ENCODE data around the gene FBXW8.

FBXW8 gene

GRCh38 chr12:117061555-117062079 is 150.9 kb downstream of the FBXW8 start:
- no peak for DNase-seq

DNA sequence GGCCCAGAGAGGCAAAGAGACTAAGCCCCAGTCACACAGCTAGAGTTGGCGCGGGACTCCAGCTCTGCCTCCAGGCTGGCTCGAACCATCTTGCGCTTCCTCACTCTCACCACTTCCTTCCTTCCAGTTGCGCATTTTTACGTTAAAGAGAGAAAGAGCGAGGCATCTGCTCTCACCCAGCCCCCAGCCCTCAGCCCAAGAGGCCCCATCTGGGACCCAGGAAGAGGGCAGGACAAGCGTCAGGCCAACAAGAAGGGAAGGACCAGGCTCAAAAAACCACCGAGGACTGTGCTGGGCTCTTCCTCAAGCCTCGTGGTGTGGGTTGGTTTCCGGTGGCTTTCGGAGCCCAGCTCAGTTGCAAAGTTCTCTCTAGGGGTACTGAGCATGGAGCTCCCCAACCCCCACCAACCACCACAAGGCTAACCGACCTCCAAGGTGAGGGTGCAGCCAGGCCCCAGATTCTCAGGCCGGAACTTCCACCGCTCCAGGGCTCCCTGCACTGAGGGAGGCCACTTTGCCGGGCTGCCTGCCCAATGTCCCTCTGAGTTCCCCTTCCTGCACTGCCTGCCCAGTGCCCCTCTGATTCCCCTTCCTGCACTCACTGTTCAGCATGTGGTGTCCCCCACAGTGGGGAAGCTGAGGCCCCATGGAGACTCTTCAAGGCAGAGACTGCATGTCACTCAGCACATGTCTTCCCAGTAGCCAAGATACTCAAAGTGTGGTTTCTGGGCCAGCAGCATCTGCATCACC is 152.6 kb downstream of the FBXW8 start:
- no peak for DNase-seq

GRCh38 chr12:117064049-117064448 is 153.3 kb downstream of the FBXW8 start:
- no peak for DNase-seq

- no peak for DNase-seq
These were observed 153.8 kb downstream of the FBXW8 start for GRCh38 chr12:117064596-117064995.

GRCh38 chr12:117067016-117067415 is 156.3 kb downstream of the FBXW8 start:
- DNase-seq = no peak

- no peak for DNase-seq
These were observed 156.9 kb downstream of the FBXW8 start for GRCh38 chr12:117067638-117068037.

GRCh38 chr12:117068492-117068891 is 157.7 kb downstream of the FBXW8 start:
- DNase-seq = no peak

- no peak for DNase-seq
These were observed 158.5 kb downstream of the FBXW8 start for GRCh38 chr12:117069101-117069797.

DNA sequence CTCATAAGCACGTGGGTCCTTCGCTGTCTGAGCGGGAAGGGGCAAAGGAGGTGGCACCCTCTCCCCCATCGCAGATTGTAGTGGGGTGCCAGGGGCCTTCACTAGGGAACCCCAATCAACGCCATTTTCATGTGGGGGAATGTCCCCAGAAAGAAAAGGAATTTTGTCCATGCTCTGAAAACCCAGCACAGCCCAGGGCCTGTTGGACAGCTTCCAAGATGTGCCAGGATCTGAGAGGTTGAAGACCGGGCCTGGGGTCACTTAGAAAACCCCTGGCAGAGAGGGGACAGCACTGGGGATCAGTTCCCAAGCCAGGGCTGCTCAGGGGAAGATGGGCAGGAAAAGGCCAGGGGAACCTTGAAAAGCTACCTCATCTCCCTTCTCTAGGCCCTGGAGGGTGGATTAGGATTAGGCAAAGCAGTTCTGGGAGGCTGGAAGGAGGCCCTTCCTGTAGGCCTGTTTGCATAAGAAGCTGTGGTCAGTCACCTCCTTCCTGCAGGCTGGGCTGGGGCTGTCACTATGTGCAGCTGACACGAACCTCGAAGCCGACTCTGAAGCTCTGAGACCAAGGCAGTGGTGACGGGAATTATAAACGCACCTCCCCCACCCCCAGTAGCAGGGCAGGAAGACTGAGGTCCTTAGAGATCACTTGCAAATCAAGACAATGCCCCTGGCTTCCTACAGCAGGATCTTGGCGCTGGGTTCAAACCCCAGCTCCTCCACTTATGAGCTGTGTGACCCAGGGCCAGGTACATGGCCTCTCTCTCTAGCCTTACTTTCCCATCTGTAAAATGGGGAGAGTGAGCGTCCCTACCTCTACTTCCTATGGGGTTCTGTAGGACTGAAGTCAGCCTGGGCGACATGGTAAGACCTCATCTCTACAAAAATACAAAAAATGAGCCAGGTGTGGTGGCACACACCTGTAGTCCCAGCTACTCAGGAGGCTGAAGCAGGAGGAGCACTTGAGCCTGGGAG is 159.5 kb downstream of the FBXW8 start:
- DNase-seq = no peak

- no peak for DNase-seq
These were observed 160.3 kb downstream of the FBXW8 start for GRCh38 chr12:117071009-117071408.

DNA sequence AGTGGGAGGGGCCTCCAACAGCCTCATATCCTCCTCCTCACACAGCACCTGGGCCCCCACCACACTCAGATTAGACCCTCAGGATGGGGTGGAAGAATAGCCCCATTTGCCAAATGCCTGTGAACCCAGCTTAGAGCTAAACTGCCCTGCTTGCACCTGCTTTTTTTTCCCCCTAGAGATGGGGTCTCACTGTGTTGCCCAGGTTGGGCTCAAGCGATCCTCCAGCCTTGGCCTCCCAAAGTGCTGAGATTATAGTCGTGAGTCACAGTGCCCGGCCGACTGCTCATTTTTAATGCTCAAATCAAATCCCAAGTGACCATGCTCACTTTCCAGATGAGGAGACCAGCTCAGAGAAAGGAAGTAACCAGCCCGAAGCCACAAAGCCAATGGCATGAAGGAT is 161.4 kb downstream of the FBXW8 start:
- no peak for DNase-seq

GRCh38 chr12:117072736-117073490 is 162.2 kb downstream of the FBXW8 start:
- no peak for DNase-seq

DNA sequence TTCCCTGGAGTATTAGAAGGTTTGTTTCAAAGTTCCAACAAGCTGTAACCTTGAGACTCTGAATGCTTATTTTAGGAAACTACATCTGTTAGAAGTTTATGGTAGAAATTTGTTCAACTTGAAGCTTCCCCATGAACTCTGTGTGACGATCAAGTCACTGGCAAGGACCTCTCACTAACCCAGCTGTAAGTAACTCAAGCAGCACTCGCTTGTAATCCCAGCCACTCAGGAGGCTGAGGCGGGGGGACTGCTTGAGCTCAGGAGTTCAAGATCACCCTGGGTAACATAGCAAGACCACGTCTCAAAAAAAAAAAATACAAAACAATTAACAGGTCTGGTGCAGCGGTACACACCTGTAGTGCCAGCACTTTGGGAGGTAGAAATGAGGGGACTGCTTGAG is 162.9 kb downstream of the FBXW8 start:
- no peak for DNase-seq

DNA sequence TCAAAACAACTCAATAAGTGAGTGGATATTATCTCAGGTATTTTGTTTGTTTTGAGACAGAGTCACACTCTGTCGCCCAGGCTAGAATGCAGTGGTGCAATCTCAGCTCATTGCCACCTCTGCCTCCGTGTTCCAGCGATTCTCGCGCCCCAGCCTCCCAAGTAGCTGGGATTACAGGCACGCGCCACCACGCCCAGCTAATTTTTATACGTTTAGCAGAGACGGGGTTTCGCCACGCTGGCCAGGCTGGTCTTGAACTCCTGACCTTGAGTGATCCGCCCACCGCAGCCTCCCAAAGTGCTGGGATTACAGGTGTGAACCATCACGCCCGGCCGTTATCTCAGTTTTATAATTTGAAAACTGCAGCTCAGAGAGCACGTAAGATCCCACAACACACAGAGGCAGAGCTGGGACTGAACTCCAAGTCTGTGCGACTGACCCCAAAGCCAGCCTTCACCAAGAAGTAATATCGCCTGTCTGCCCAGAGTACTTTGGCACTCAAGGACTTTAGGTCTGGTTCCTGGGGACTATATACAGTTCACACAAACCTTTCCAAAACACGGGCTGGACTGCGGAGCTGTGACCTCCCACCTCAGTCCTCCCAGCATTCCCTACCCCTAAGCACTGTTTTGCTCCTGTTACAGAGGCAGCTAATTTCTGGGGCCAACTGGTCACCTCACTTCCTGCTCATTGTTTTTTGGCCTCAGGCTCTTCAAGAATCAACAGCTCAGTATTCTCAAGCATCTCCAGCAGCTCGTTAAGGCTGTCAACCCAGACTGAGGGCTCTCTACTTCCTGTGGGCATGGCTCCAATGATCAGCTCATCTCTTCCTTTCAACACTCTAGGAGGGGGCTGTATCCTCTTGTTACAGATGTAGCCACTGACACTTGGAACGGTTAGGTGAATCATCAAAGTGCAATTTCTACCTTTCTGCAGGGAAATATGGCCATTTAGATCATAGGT is 165.9 kb downstream of the FBXW8 start:
- DNase-seq = no peak

- no peak for DNase-seq
These were observed 168.7 kb downstream of the FBXW8 start for GRCh38 chr12:117079487-117079886.

DNA sequence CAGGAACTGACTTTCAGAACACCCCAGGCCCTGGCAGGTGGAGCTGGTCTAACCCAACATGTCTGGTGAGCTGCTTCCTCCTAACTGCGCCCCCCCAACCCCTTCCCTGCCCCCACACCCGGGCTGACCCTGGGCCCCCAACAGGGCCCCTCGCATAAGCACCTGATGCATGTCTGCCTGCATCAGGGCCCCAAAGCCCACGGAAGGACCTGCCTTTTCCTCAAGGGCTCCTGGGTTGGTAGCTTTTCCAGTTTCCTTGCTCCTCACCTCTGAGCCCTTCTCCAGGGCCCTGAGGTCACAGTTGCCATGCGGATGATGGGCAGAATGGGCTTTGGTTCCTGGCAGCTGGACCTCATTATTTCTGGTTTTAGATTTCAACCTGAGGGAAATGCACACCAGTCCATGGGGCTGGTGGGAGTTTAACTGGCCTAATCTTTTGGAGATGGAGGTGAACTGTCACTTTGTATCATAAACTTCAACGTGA is 170.0 kb downstream of the FBXW8 start:
- DNase-seq = no peak
